HCT116 (cell line): ENCODE measurements around the gene ARHGAP45.

Experiments used
- CTCF ChIP-seq, 3 experiments: fragments of 200-600 bp in 1 of 3; sonication (generic) in 1 of 3; IDR thresholded peaks in 2 of 3; conservative IDR thresholded peaks in 1 of 3; 2 replicates each; pipeline ENCODE4 v1.5.1; 2012 to 2017; ENCODE audit warnings: low read depth in 2 of 3, low read length in 2 of 3, antibody characterized with exemption in 1 of 3, borderline replicate concordance in 1 of 3, control low read depth in 1 of 3, mild to moderate bottlenecking in 1 of 3, mixed read lengths in 1 of 3, mixed run types in 1 of 3, moderate library complexity in 1 of 3; ENCODE audit not compliant: insufficient read depth in 1 of 3
- EGR1 ChIP-seq: IDR thresholded peaks from 2 replicates; pipeline ENCODE4 v1.6.1; 2012; ENCODE audit warnings: low read depth
- EZH2 ChIP-seq: fragments of 200-600 bp; sonication (generic); IDR thresholded peaks from 2 replicates; pipeline ENCODE4 v1.6.1; 2017; ENCODE audit warnings: antibody characterized with exemption, mixed run types
- EZH2phosphoT487 ChIP-seq: fragments of 200-600 bp; IDR thresholded peaks from 2 replicates; pipeline ENCODE4 v1.6.1; 2018; ENCODE audit warnings: antibody characterized with exemption, borderline replicate concordance
- MAX ChIP-seq: IDR thresholded peaks from 2 replicates; pipeline ENCODE4 v1.6.1; 2012
- POLR2A ChIP-seq: IDR thresholded peaks from 2 replicates; pipeline ENCODE4 v1.7.0; 2011; ENCODE audit warnings: borderline replicate concordance; ENCODE audit not compliant: insufficient read depth, insufficient read length; ENCODE audit errors: extremely low read depth
- POLR2AphosphoS5 ChIP-seq: IDR thresholded peaks from 2 replicates; pipeline ENCODE4 v1.6.1; 2011; ENCODE audit warnings: mild to moderate bottlenecking, low read depth, low read length, moderate library complexity
- RAD21 ChIP-seq: IDR thresholded peaks from 2 replicates; pipeline ENCODE4 v1.6.1; 2012; ENCODE audit warnings: low read depth, mild to moderate bottlenecking
- SIN3A ChIP-seq: IDR thresholded peaks from 2 replicates; pipeline ENCODE4 v1.6.1; 2012; ENCODE audit warnings: low read depth
- SP1 ChIP-seq: IDR thresholded peaks from 2 replicates; pipeline ENCODE4 v1.6.1; 2012; ENCODE audit warnings: low read depth
- YY1 ChIP-seq: IDR thresholded peaks from 2 replicates; pipeline ENCODE4 v1.6.1; 2011; ENCODE audit warnings: low read length, low read depth, moderate library complexity, mild to moderate bottlenecking; ENCODE audit not compliant: insufficient replicate concordance; ENCODE audit errors: extremely low read depth
- ZFX ChIP-seq: fragments of 450-650 bp; IDR thresholded peaks from 2 replicates; pipeline ENCODE4 v1.6.1; 2017
- ZNF274 ChIP-seq: fragments of 200-500 bp; sonication (Bioruptor generic); IDR thresholded peaks from 2 replicates; pipeline ENCODE4 v1.6.1; 2014; ENCODE audit warnings: mild to moderate bottlenecking, low read depth, low read length, inconsistent platforms
- TF ChIP-seq, protein P1 (sequence below): IDR thresholded peaks from 2 replicates; pipeline ENCODE4 v1.6.1; 2012; ENCODE audit warnings: low read depth

GRCh38 chr19:1067341-1067957 lies 482 bp downstream of the ARHGAP45 start:
- TF ChIP-seq YY1 (no peak), CTCF (IDR thresholded peaks at IDR 0.05 in 2 of 3, conservative IDR thresholded peaks at IDR 0.05 in 1 of 3; ENCODE audit: borderline replicate concordance in 1 of 3, insufficient read depth in 1 of 3, low read depth in 2 of 3, low read length in 2 of 3) (no peak), EZH2 (no peak), POLR2AphosphoS5 (no peak), POLR2A (no peak), SIN3A (no peak), ZFX (no peak), ZNF274 (no peak), RAD21 (no peak), EZH2phosphoT487 (no peak), EGR1 (no peak), SP1 (no peak), MAX (no peak)
- TF ChIP-seq, protein P1, sequence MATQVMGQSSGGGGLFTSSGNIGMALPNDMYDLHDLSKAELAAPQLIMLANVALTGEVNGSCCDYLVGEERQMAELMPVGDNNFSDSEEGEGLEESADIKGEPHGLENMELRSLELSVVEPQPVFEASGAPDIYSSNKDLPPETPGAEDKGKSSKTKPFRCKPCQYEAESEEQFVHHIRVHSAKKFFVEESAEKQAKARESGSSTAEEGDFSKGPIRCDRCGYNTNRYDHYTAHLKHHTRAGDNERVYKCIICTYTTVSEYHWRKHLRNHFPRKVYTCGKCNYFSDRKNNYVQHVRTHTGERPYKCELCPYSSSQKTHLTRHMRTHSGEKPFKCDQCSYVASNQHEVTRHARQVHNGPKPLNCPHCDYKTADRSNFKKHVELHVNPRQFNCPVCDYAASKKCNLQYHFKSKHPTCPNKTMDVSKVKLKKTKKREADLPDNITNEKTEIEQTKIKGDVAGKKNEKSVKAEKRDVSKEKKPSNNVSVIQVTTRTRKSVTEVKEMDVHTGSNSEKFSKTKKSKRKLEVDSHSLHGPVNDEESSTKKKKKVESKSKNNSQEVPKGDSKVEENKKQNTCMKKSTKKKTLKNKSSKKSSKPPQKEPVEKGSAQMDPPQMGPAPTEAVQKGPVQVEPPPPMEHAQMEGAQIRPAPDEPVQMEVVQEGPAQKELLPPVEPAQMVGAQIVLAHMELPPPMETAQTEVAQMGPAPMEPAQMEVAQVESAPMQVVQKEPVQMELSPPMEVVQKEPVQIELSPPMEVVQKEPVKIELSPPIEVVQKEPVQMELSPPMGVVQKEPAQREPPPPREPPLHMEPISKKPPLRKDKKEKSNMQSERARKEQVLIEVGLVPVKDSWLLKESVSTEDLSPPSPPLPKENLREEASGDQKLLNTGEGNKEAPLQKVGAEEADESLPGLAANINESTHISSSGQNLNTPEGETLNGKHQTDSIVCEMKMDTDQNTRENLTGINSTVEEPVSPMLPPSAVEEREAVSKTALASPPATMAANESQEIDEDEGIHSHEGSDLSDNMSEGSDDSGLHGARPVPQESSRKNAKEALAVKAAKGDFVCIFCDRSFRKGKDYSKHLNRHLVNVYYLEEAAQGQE: no peak
